Astrocyte (in vitro differentiated cells and primary cell): ENCODE data around the gene FGD5. TPM values are rescaled to one million over a fixed set of nuclear protein-coding genes. Genes with fewer than 3 reads are reported as not detected.

Experiments
- DNase-seq: peaks from one replicate; pipeline ENCODE4 v3.0.0-alpha.2; 2010; ENCODE audit warnings: low read depth
- FAIRE-seq: peaks from 2 replicates; lab custom pipeline; 2011; peaks lifted over from hg19 to GRCh38; lab: Jason Lieb, UNC
- H2AFZ ChIP-seq: 2 replicates; pipeline ENCODE4 v1.6.0; 2012; ENCODE audit warnings: low read depth, low read length, inconsistent platforms
- H3K27ac ChIP-seq: 2 replicates; pipeline ENCODE4 v1.5.1; 2011; ENCODE audit warnings: low read depth, low read length, inconsistent platforms
- H3K27me3 ChIP-seq: 2 replicates; pipeline ENCODE4 v1.6.0; 2011; ENCODE audit warnings: low read length, inconsistent platforms; ENCODE audit not compliant: insufficient read depth
- H3K36me3 ChIP-seq: 2 replicates; pipeline ENCODE4 v1.5.1; 2011; ENCODE audit warnings: low read length, inconsistent platforms; ENCODE audit not compliant: insufficient read depth
- H3K4me1 ChIP-seq: 2 replicates; pipeline ENCODE4 v1.5.1; 2011; ENCODE audit warnings: low read length, inconsistent platforms; ENCODE audit not compliant: insufficient read depth
- H3K4me2 ChIP-seq: 2 replicates; pipeline ENCODE4 v1.6.0; 2012; ENCODE audit warnings: low read length, inconsistent platforms
- H3K4me3 ChIP-seq: 2 replicates; pipeline ENCODE4 v1.5.1; 2011; ENCODE audit warnings: low read depth, mild to moderate bottlenecking, low read length, inconsistent platforms; ENCODE audit not compliant: insufficient read depth
- H3K79me2 ChIP-seq: 2 replicates; pipeline ENCODE4 v1.6.0; 2012; ENCODE audit warnings: mild to moderate bottlenecking, low read length, inconsistent platforms; ENCODE audit not compliant: insufficient read depth
- H3K9ac ChIP-seq: 2 replicates; pipeline ENCODE4 v1.6.0; 2012; ENCODE audit warnings: mild to moderate bottlenecking, low read length, inconsistent platforms
- H3K9me3 ChIP-seq: 2 replicates; pipeline ENCODE4 v1.5.1; 2012; ENCODE audit warnings: low read depth, mild to moderate bottlenecking, low read length, inconsistent platforms; ENCODE audit not compliant: insufficient read depth
- H4K20me1 ChIP-seq: 2 replicates; pipeline ENCODE4 v1.6.0; 2012; ENCODE audit warnings: low read length, inconsistent platforms; ENCODE audit not compliant: insufficient read depth
- H3K27ac Mint-ChIP-seq: one replicate; pipeline ENCODE4 v1.8.0; 2021; ENCODE audit warnings: mild to moderate bottlenecking, mixed read lengths; ENCODE audit not compliant: unreplicated experiment
- H3K27me3 Mint-ChIP-seq: one replicate; pipeline ENCODE4 v1.8.0; 2021; ENCODE audit warnings: low read depth, mixed read lengths; ENCODE audit not compliant: unreplicated experiment
- H3K36me3 Mint-ChIP-seq: one replicate; pipeline ENCODE4 v1.8.0; 2021; ENCODE audit warnings: low read depth, mixed read lengths; ENCODE audit not compliant: unreplicated experiment
- H3K4me1 Mint-ChIP-seq: one replicate; pipeline ENCODE4 v1.8.0; 2021; ENCODE audit warnings: low read depth, mixed read lengths; ENCODE audit not compliant: unreplicated experiment
- H3K4me3 Mint-ChIP-seq: one replicate; pipeline ENCODE4 v1.8.0; 2021; ENCODE audit warnings: mild to moderate bottlenecking, moderate library complexity, mixed read lengths; ENCODE audit not compliant: unreplicated experiment
- H3K9me3 Mint-ChIP-seq: one replicate; pipeline ENCODE4 v1.8.0; 2021; ENCODE audit warnings: mild to moderate bottlenecking, mixed read lengths; ENCODE audit not compliant: unreplicated experiment
- EZH2 ChIP-seq: IDR thresholded peaks from 2 replicates; pipeline ENCODE4 v1.6.1; 2012; ENCODE audit warnings: mild to moderate bottlenecking, low read length, inconsistent platforms; ENCODE audit not compliant: insufficient read depth
- total RNA-seq: library from RNA; stranded (reverse); gene quantifications from 2 replicates; pipeline ENCODE4 v1.2.1, GENCODE V29; 2021
- TF ChIP-seq, protein P1 (sequence below): IDR thresholded peaks from 2 replicates; pipeline ENCODE4 v1.5.1; 2011; ENCODE audit warnings: low read depth, mild to moderate bottlenecking, inconsistent platforms, low read length, moderate library complexity; ENCODE audit not compliant: insufficient read depth

The FGD5 gene
- total RNA-seq, 1 donor from 2014 or later, result 2.0 TPM

DNA sequence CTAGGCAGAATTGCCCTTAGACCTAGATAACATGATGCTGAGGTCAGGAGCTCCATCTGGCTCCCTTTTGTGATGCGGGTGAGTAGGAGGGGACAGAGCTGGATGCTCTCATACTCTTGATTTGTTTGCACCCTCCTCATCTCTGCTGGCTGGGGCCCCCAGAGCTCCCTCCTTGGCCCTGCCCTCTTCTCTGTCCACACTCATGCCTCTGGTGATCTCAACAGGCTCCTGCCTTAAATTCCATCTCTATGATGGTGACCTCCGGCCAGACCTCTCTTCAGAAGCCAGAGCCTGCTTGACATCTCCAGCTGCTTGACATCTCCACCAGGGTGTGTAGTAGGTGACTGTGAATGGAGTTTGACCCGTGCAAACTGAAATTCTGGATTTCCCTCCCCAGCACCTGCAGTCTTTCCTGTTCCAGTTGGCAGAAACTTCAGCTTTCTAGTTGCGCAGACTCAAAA, 4.3 kb upstream of the FGD5 start:
- Histone ChIP-seq H3K4me3 (no peak overlapping the region), H3K4me1 (no peaks in the 10 kb centered on the region), H3K4me2 (no peak overlapping the region), H3K9me3 (no peaks in the 10 kb centered on the region), H3K27ac (no peak overlapping the region), H4K20me1 (no peaks in the 10 kb centered on the region), H3K36me3 (no peaks in the 10 kb centered on the region), H2AFZ (no peak overlapping the region), H3K9ac (no peak overlapping the region), H3K79me2 (no peaks in the 10 kb centered on the region), H3K27me3 (peaks cover 47% of the 10 kb centered on the region)
- peaks cover 2% of the 10 kb centered on the region for H3K4me1 Mint-ChIP-seq
- DNase-seq (no peak), FAIRE-seq (no peak)
- H3K4me3 Mint-ChIP-seq, result no peak overlapping the region
- no peak overlapping the region for H3K27ac Mint-ChIP-seq
- H3K9me3 Mint-ChIP-seq, result peaks cover 3% of the 10 kb centered on the region
- peaks cover 71% of the 10 kb centered on the region for H3K27me3 Mint-ChIP-seq
- peaks cover 6% of the 10 kb centered on the region for H3K36me3 Mint-ChIP-seq
- TF ChIP-seq EZH2, result no peak

DNA sequence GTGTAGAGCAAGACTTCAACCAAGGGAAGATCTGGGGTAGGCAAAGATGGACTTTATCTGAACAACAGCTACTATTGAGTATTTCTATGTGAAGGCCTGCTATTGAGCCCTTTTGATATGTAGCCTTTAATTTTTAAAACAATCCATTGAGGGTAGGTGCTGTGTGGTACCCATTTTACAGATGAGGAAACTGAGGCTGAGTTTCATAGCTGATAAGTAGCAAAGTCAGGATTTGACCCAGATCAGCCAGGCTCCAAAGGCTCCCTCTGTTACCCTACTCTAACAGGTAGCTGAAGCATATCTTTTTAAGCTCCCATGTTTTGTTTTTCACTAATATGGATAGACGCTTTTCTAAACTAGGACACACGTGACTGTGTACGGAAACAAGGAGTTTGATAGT, 2.4 kb upstream of the FGD5 start:
- Mint-ChIP-seq H3K27ac (no peak overlapping the region), H3K27me3 (peaks cover 78% of the 10 kb centered on the region), H3K4me1 (no peaks in the 10 kb centered on the region), H3K36me3 (peaks cover 13% of the 10 kb centered on the region), H3K9me3 (peaks cover 6% of the 10 kb centered on the region), H3K4me3 (no peak overlapping the region)
- no peak for FAIRE-seq
- Histone ChIP-seq H3K79me2 (no peaks in the 10 kb centered on the region), H4K20me1 (no peaks in the 10 kb centered on the region), H2AFZ (no peak overlapping the region), H3K9me3 (no peaks in the 10 kb centered on the region), H3K4me2 (no peak overlapping the region), H3K4me3 (no peak overlapping the region), H3K27ac (no peak overlapping the region), H3K27me3 (peaks cover 35% of the 10 kb centered on the region), H3K4me1 (no peaks in the 10 kb centered on the region), H3K9ac (no peak overlapping the region), H3K36me3 (no peaks in the 10 kb centered on the region)
- TF ChIP-seq EZH2, result no peak
- TF ChIP-seq, protein P1, sequence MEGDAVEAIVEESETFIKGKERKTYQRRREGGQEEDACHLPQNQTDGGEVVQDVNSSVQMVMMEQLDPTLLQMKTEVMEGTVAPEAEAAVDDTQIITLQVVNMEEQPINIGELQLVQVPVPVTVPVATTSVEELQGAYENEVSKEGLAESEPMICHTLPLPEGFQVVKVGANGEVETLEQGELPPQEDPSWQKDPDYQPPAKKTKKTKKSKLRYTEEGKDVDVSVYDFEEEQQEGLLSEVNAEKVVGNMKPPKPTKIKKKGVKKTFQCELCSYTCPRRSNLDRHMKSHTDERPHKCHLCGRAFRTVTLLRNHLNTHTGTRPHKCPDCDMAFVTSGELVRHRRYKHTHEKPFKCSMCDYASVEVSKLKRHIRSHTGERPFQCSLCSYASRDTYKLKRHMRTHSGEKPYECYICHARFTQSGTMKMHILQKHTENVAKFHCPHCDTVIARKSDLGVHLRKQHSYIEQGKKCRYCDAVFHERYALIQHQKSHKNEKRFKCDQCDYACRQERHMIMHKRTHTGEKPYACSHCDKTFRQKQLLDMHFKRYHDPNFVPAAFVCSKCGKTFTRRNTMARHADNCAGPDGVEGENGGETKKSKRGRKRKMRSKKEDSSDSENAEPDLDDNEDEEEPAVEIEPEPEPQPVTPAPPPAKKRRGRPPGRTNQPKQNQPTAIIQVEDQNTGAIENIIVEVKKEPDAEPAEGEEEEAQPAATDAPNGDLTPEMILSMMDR, result no peak
- DNase-seq, result no peak

DNA sequence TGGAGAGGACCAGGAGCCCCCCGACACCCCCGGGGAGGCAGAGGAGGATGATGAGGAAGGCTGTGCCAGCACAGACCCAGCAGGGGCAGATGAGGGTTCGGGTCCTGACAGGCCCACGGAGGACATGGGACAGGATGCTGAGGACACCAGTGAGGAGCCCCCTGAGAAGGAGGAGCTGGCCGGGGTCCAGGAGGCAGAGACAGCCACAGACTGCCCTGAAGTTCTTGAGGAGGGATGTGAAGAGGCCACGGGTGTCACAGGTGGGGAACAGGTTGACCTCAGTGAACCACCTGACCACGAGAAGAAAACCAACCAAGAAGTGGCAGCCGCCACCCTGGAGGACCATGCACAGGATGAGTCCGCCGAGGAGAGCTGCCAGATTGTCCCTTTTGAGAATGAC, 909 bp downstream of the FGD5 start:
- no peak for DNase-seq
- peaks cover 6% of the 10 kb centered on the region for H3K9me3 Mint-ChIP-seq
- H3K4me1 ChIP-seq, result no peaks in the 10 kb centered on the region
- no peaks in the 10 kb centered on the region for H4K20me1 ChIP-seq
- no peak overlapping the region for H3K4me2 ChIP-seq
- H3K27ac ChIP-seq, result no peak overlapping the region
- no peak overlapping the region for H3K4me3 ChIP-seq
- no peaks in the 10 kb centered on the region for H3K4me1 Mint-ChIP-seq
- H3K9me3 ChIP-seq, result no peaks in the 10 kb centered on the region
- TF ChIP-seq, protein P1, result no peak
- no peak for FAIRE-seq
- H3K27me3 ChIP-seq, result peaks cover 32% of the 10 kb centered on the region
- H3K27ac Mint-ChIP-seq, result no peak overlapping the region
- H3K36me3 ChIP-seq, result no peaks in the 10 kb centered on the region
- peaks cover 82% of the 10 kb centered on the region for H3K27me3 Mint-ChIP-seq
- H3K4me3 Mint-ChIP-seq, result no peak overlapping the region
- peaks cover 13% of the 10 kb centered on the region for H3K36me3 Mint-ChIP-seq
- H3K9ac ChIP-seq, result no peak overlapping the region
- no peaks in the 10 kb centered on the region for H3K79me2 ChIP-seq
- no peak overlapping the region for H2AFZ ChIP-seq
